Bronchial epithelial cell (primary cell): ENCODE measurements around the gene LRRTM1. TPM values are rescaled to one million over a fixed set of nuclear protein-coding genes. Genes with fewer than 3 reads are reported as not detected.

ENCODE experiments used
- DNase-seq: peaks from one replicate; pipeline ENCODE4 v3.0.0-alpha.2; 2010; ENCODE audit warnings: low read depth
- FAIRE-seq: peaks from 2 replicates; lab custom pipeline; 2011; peaks lifted over from hg19 to GRCh38; lab: Jason Lieb, UNC
- H3K27me3 ChIP-seq: 2 replicates; pipeline ENCODE4 v1.5.1; 2011; ENCODE audit warnings: low read length; ENCODE audit not compliant: control insufficient read depth, insufficient read depth
- H3K36me3 ChIP-seq: 2 replicates; pipeline ENCODE4 v1.5.1; 2011; ENCODE audit warnings: low read length; ENCODE audit not compliant: control insufficient read depth, insufficient read depth
- H3K4me3 ChIP-seq: 2 replicates; pipeline ENCODE4 v1.5.1; 2011; ENCODE audit warnings: mild to moderate bottlenecking, low read depth, low read length, control low read depth
- CTCF ChIP-seq: IDR thresholded peaks from 2 replicates; pipeline ENCODE4 v1.5.1; 2011; ENCODE audit warnings: mild to moderate bottlenecking, moderate library complexity, low read length, control low read depth, inconsistent platforms; ENCODE audit not compliant: insufficient read depth, severe bottlenecking
- total RNA-seq: library from RNA; depleted of rRNA; stranded (reverse); fragments of >200 nt; gene quantifications from 2 replicates; pipeline ENCODE4 v1.2.1, GENCODE V29; 2014

LRRTM1 gene
- total RNA-seq, 1 donor from 2014 or later = not detected

DNA sequence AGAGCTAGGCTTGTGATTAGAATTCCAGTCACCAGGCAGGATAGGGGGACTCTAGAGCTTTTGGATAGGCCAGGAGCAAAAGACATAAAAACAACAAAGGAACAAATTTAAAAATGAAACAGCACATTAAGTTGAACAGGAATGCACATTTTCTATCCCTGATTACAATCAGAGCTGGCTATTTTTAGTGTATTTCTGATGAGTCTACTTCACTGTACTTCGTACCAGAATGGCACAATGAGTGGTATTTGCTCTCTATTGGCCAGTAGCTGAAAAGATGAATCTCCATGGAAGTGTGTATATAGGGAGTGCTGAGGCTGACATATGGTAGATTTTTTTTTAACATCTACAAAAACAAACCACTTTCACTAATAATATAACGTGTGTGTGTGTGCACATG is 34.2 kb upstream of the LRRTM1 start:
- Histone ChIP-seq H3K27me3 (no peaks in the 10 kb centered on the region), H3K4me3 (no peak overlapping the region), H3K36me3 (no peaks in the 10 kb centered on the region)
- no peak for TF ChIP-seq CTCF
- DNase-seq (no peak), FAIRE-seq (no peak)

DNA sequence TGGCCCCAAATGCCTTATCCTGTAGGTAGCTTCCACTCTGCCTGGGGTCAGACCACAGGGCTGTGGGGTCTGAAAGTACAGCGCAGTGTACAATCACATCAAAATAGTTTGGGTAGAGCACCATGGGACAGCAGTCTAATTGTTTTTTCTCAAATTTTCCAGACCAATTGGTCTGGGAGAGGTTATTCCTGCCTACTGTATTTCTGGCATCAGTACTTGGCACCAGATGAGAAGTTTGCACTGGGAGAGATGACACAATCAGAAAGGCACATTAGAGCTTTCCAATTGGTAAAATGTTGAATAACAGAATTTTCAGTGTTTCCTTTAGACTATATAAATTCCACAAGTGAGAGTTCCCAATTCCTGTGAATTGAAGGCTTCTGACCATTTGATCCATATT is 30.9 kb upstream of the LRRTM1 start:
- Histone ChIP-seq H3K36me3 (no peaks in the 10 kb centered on the region), H3K4me3 (no peak overlapping the region), H3K27me3 (no peaks in the 10 kb centered on the region)
- DNase-seq = no peak
- FAIRE-seq = no peak
- TF ChIP-seq CTCF = no peak

- Histone ChIP-seq H3K36me3 (no peaks in the 10 kb centered on the region), H3K27me3 (no peaks in the 10 kb centered on the region), H3K4me3 (no peak overlapping the region)
- FAIRE-seq = no peak
- no peak for TF ChIP-seq CTCF
- no peak for DNase-seq
These were observed 29.3 kb upstream of the LRRTM1 start for GRCh38 chr2:80333886-80334285.

DNA sequence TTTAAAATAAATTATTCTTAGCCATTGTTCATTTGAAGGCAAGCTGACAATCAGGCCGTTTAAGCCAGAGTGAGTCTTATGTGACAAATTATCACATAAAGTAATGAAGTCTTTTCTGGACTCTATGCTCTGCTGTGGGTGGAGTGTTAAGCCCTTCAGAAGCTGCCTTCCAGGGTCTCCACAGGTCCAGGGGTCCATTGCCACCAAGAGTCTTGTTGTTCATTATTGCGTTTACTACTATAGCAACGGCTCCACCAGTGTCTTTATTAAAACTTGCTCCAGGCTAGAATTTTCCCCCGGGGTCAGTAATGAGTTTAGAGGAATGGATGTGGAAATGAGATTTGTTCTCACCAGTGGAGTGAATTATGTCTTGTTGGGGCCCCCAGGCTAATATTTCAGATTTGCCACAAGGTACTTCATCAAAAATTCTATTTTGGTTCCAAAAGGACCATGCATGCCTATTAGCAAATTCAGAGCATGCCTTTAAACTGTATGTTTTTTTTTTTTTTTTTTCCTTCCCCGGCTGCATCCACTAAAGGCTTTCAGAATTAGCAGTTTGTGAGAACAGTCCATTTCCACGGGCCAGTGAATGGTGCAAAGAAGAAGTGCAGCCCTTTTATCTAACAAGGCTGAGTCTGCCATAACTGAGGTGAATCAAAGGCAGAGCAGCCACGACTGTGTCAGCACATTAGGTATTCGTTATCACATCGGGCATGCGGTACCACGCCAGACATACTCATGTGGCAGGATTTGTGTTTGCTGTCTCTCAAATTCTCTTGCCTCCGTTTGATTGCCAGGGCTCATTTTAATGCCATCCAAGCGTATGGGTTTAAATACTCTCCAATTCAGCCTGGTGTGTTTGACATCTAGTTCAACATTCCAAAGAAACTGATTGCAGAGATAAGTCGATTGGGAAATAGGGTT is 26.2 kb upstream of the LRRTM1 start:
- TF ChIP-seq CTCF = no peak
- no peaks in the 10 kb centered on the region for H3K36me3 ChIP-seq
- no peaks in the 10 kb centered on the region for H3K27me3 ChIP-seq
- no peak for FAIRE-seq
- no peak overlapping the region for H3K4me3 ChIP-seq
- DNase-seq = no peak

DNA sequence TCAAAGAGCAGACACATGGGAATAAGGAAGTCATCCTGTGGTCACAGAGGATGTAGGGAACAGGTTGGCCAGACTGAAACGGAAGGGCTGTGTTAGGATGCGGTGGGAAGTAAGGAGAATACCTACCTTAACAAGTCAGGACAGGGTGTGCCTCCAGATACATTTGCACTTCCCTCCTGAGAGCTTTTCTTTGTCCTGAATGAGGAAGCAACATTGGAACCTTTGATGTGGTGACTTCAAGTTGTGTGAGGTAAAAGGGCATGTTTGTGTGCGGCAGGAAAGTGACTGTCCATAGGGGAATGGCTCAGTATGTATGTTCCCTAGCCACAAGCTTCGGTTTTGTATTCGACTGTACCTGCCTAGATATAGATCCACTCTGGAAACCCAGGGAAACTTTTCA is 24.9 kb upstream of the LRRTM1 start:
- no peak for TF ChIP-seq CTCF
- DNase-seq (no peak), FAIRE-seq (no peak)
- Histone ChIP-seq H3K36me3 (no peaks in the 10 kb centered on the region), H3K4me3 (no peak overlapping the region), H3K27me3 (no peaks in the 10 kb centered on the region)
